DMS 273 (cell line): Measurements from ENCODE around the gene SGPP2.

Source experiments
- DNase-seq: peaks from one replicate; lab custom pipeline; 2025; ENCODE audit not compliant: unreplicated experiment; lab: John Stamatoyannopoulos, UW

The SGPP2 gene

GRCh38 chr2:222521099-222521498 lies 96.8 kb downstream of the SGPP2 start:
- no peak for DNase-seq

- no peak for DNase-seq
Measured at GRCh38 chr2:222522082-222522481, 97.7 kb downstream of the SGPP2 start.

- DNase-seq: no peak
Measured at GRCh38 chr2:222523783-222524544, 99.6 kb downstream of the SGPP2 start.

GRCh38 chr2:222525811-222526210 lies 101.5 kb downstream of the SGPP2 start:
- DNase-seq: no peak

- no peak for DNase-seq
Measured at GRCh38 chr2:222526480-222527277, 102.3 kb downstream of the SGPP2 start.

- DNase-seq: no peak
Measured at GRCh38 chr2:222532315-222532714, 108.0 kb downstream of the SGPP2 start.

GRCh38 chr2:222535477-222535876 lies 111.1 kb downstream of the SGPP2 start:
- DNase-seq: no peak

- DNase-seq: no peak
Measured at GRCh38 chr2:222538535-222538934, 114.2 kb downstream of the SGPP2 start.

- no peak for DNase-seq
Measured at GRCh38 chr2:222544661-222545060, 120.3 kb downstream of the SGPP2 start.

GRCh38 chr2:222545823-222546795 lies 121.8 kb downstream of the SGPP2 start:
- no peak for DNase-seq

- DNase-seq: no peak
Measured at GRCh38 chr2:222547083-222547482, 122.7 kb downstream of the SGPP2 start.

GRCh38 chr2:222548992-222549391 lies 124.6 kb downstream of the SGPP2 start:
- no peak for DNase-seq

- DNase-seq: peak; percentile 24
Measured at GRCh38 chr2:222554517-222554916, 130.2 kb downstream of the SGPP2 start.

GRCh38 chr2:222561151-222561550 lies 136.8 kb downstream of the SGPP2 start:
- no peak for DNase-seq

- peak; percentile 82 for DNase-seq
Measured at GRCh38 chr2:222561817-222562645, 137.7 kb downstream of the SGPP2 start.

- DNase-seq: peak; percentile 52
Measured at GRCh38 chr2:222563106-222563718, 138.9 kb downstream of the SGPP2 start.

- peak; percentile 26 for DNase-seq
Measured at GRCh38 chr2:222563936-222564335, 139.6 kb downstream of the SGPP2 start.

- no peak for DNase-seq
Measured at GRCh38 chr2:222566229-222566628, 141.9 kb downstream of the SGPP2 start.

GRCh38 chr2:222568865-222569264 lies 144.5 kb downstream of the SGPP2 start:
- DNase-seq: peak; percentile 84

GRCh38 chr2:222569826-222570225 lies 145.5 kb downstream of the SGPP2 start:
- peak; percentile 25 for DNase-seq
